NT2/D1 (cell line): ENCODE measurements around the gene TBC1D2B.

Experiments used
- SUZ12 ChIP-seq: IDR thresholded peaks from 2 replicates; pipeline ENCODE4 v1.6.1; 2011; ENCODE audit not compliant: insufficient read length, insufficient read depth; ENCODE audit errors: extremely low read depth
- YY1 ChIP-seq: IDR thresholded peaks from 2 replicates; pipeline ENCODE4 v1.6.1; 2011; ENCODE audit not compliant: insufficient read length, insufficient read depth
- ZNF274 ChIP-seq: IDR thresholded peaks from 2 replicates; pipeline ENCODE4 v1.6.1; 2011; ENCODE audit warnings: mild to moderate bottlenecking, low read depth, low read length

- no peak for TF ChIP-seq ZNF274
- TF ChIP-seq YY1: no peak
- no peak for TF ChIP-seq SUZ12
Measured at GRCh38 chr15:78035861-78036476, 41.5 kb downstream of the TBC1D2B start.
